Heart right ventricle (tissue), 16 donors: ENCODE data around the gene UXS1. TPM values are rescaled to one million over a fixed set of nuclear protein-coding genes. Genes with fewer than 3 reads are reported as not detected.
A peak's percentile ranks its signal among the peaks of the same experiment; 100 is the strongest.

ENCODE experiments used
- ATAC-seq, 8 donors: fragments of 200-7000 bp; cut with Tn5 transposase; one replicate each; pipeline ENCODE4 v1.9.1; 2020; ENCODE audit warnings: mild to moderate bottlenecking in 8 of 8, moderate library complexity in 8 of 8, moderate number of reproducible peaks in 1 of 8
- DNase-seq, 2 donors: peaks; one replicate each; pipeline ENCODE4 v3.0.0-alpha.2; 2020
- H3K27ac ChIP-seq, 10 donors: fragments of 200-600 bp; sonication (generic) in 2 of 10; one replicate each; pipeline versions ENCODE4 v1.5.0 to v1.8.0; 2020 to 2022; ENCODE audit warnings: mild to moderate bottlenecking in 3 of 10
- H3K27me3 ChIP-seq, 7 donors: fragments of 200-600 bp; one replicate each; pipeline ENCODE4 v1.8.0; 2021 to 2022; ENCODE audit warnings: mild to moderate bottlenecking in 2 of 7
- H3K36me3 ChIP-seq, 9 donors: fragments of 200-600 bp; sonication (generic) in 1 of 9; one replicate each; pipeline versions ENCODE4 v1.5.0 to v1.8.0; 2020 to 2022; ENCODE audit warnings: mild to moderate bottlenecking in 2 of 9
- H3K4me1 ChIP-seq, 9 donors: fragments of 200-600 bp; sonication (generic) in 1 of 9; one replicate each; pipeline versions ENCODE4 v1.5.0 to v1.8.0; 2020 to 2022; ENCODE audit warnings: mild to moderate bottlenecking in 4 of 9
- H3K4me3 ChIP-seq, 10 donors: fragments of 200-600 bp; sonication (generic) in 2 of 10; one replicate each; pipeline versions ENCODE4 v1.5.0 to v1.8.0; 2020 to 2022; ENCODE audit warnings: mild to moderate bottlenecking in 7 of 10, moderate library complexity in 2 of 10
- H3K9me3 ChIP-seq, 11 donors: fragments of 200-600 bp in 10 of 11; sonication (generic) in 2 of 11; one replicate each; pipeline versions ENCODE4 v1.5.0 to v1.8.0; 2013 to 2022; ENCODE audit warnings: mild to moderate bottlenecking in 2 of 11, control low read depth in 1 of 11, moderate library complexity in 1 of 11
- CTCF ChIP-seq, 9 donors: fragments of 200-600 bp; sonication (generic) in 2 of 9; IDR thresholded peaks; one replicate each; pipeline versions ENCODE4 v1.5.0 to v1.8.0; 2021 to 2022; ENCODE audit warnings: antibody characterized with exemption in 9 of 9, mild to moderate bottlenecking in 5 of 9, moderate library complexity in 1 of 9
- WGBS, 2 donors: extraction: QIAGEN DNeasy Blood & Tissue Kit; methylation state at CpG; one replicate each; pipeline ENCODE4 v1.1.7; 2013; ENCODE audit warnings: inconsistent platforms in 1 of 2; 5-methylcytosine and 5-hydroxymethylcytosine counted together
- intact Hi-C, 10 donors: fragments of 100-400 bp; cut with DNase I; formaldehyde crosslinking; loops; one replicate each; pipeline versions ENCODE4 v1.11.1 to v1.14.2; 2022
- polyA plus RNA-seq, 2 donors: library from polyadenylated mRNA; stranded (reverse); fragments of 200-250 nt; gene quantifications; one replicate each; pipeline ENCODE4 v1.2.3, GENCODE V29; 2013
- total RNA-seq, 10 donors: library from RNA; stranded (reverse); fragmentation: NEBNext Ultra II Directional in 3 of 10; extraction: Animal tissue kit (Norgen Biotek cat#: 25700) in 3 of 10; gene quantifications; one replicate each; pipeline versions ENCODE4 v1.2.1 to v1.2.4, GENCODE V29; 2021 to 2023
- donor health status: Arrhythmogenic right ventricular cardiomyopathy.
- donor health status: ischemic (EF 13 %, LVEDD 7.1; RV severe dilation, severe dysfunction).
- donor health status: healthy with polysubstance abuse.
- donor health status: DM: no; HTN: yes; CAD: no.
- donor health status: DM: no; HTN: no; CAD: no.
- donor health status: ischemic (EF 25% LVEDD 6.9; RV normal size, moderate dysfunction).
- donor health status: ischemic (EF 25% LVEDD 5.7; RV mildly dilated, moderate dysfunction).
- donor health status: healthy.
- donor health status: DM: yes; HTN: yes; CAD: no.
- donor health status: Ischemic cardiomyopathy.
- donor health status: ischemic (EF 35%, LVEDD 5.7; RV mildly dilated, moderate dysfunction).
- donor health status: nonischemic (EF 11% LVEDD 7.7; RV severe dilation, severe dysfunction).
- donor health status: DM: yes; HTN: yes; CAD: no.
- donor health status: PGD.
- donor health status: ischemic (EF 29% LVEDD 5.4; RV normal size, mild dysfunction).
- donor health status: nonischemic (EF 23%, LVEDD 6.1; RV moderate dilation, normal function).

UXS1 gene
- total and polyA plus RNA-seq, 12 donors: 7.1 to 35.0 (median 25.1) TPM

- Histone ChIP-seq H3K4me3 (no peak overlapping the region), H3K9me3 (no peaks in the 10 kb centered on the region), H3K36me3 (peaks cover 0 to 56% (median 2%) of the 10 kb centered on the region in 9 donors), H3K4me1 (peaks cover 0 to 21% (median 12%) of the 10 kb centered on the region in 9 donors), H3K27ac (peak overlapping the region in 5 of 10 donors; percentile 49 to 72 (median 64)), H3K27me3 (no peaks in the 10 kb centered on the region)
- TF ChIP-seq CTCF (IDR thresholded peaks at IDR 0.05): no peak
- WGBS, 2 donors: 43 to 65% methylated on average over 5 of the region's 5 CpGs
- DNase-seq (peak in 1 of 2 donors; percentile 38), ATAC-seq (peak; percentile 65 to 95 (median 91))
- intact Hi-C loops: loop anchor here in 2 of 10 donors (5.0 to 10.0 kb wide), 2 partner anchors 77 to 120 kb away; partner anchors contain the start of gene UXS1 (in 1 of the 2)
Observed at GRCh38 chr2:106117347-106117746, 76.8 kb downstream of the UXS1 start.

- no peak for ATAC-seq
- whole genome bisulfite sequencing, 2 donors: 83 to 84% methylated on average over 5 of the region's 5 CpGs
Observed at GRCh38 chr2:106116248-106116647, 77.9 kb downstream of the UXS1 start.

GRCh38 chr2:106115665-106116064 lies 78.4 kb downstream of the UXS1 start:
- no peak overlapping the region for H3K27ac ChIP-seq
- intact Hi-C loops: loop anchor here in 2 of 10 donors (5.0 to 10.0 kb wide), 2 partner anchors 79 to 122 kb away; partner anchors contain the start of gene UXS1 (in 1 of the 2)
- H3K27me3 ChIP-seq: no peaks in the 10 kb centered on the region
- 84 to 92% methylated on average over 4 of the region's 4 CpGs for WGBS, 2 donors
- DNase-seq (no peak), ATAC-seq (no peak)
- no peak for TF ChIP-seq CTCF (IDR thresholded peaks at IDR 0.05)
- peaks cover 0 to 21% (median 12%) of the 10 kb centered on the region in 9 donors for H3K4me1 ChIP-seq
- H3K4me3 ChIP-seq: no peak overlapping the region
- no peaks in the 10 kb centered on the region for H3K9me3 ChIP-seq
- peaks cover 0 to 56% (median 2%) of the 10 kb centered on the region in 9 donors for H3K36me3 ChIP-seq

More at GRCh38 chr2:106116248-106116647, 77.9 kb downstream of the UXS1 start:
- intact Hi-C loops: loop anchor here in 2 of 10 donors (5.0 to 10.0 kb wide), 2 partner anchors 79 to 121 kb away; partner anchors contain the start of gene UXS1 (in 1 of the 2)
- no peak for TF ChIP-seq CTCF (IDR thresholded peaks at IDR 0.05)
- Histone ChIP-seq H3K27ac (peak overlapping the region in 2 of 10 donors; percentile 64 to 72), H3K9me3 (no peaks in the 10 kb centered on the region), H3K27me3 (no peaks in the 10 kb centered on the region), H3K4me1 (peaks cover 0 to 21% (median 12%) of the 10 kb centered on the region in 9 donors), H3K36me3 (peaks cover 0 to 56% (median 2%) of the 10 kb centered on the region in 9 donors), H3K4me3 (no peak overlapping the region)
- DNase-seq: no peak

GRCh38 chr2:106115250-106115649 lies 78.9 kb downstream of the UXS1 start:
- DNase-seq: no peak
- 89 to 96% methylated on average over 2 of the region's 2 CpGs for WGBS, 2 donors
- peaks cover 0 to 56% (median 0%) of the 10 kb centered on the region in 9 donors for H3K36me3 ChIP-seq
- intact Hi-C loops: loop anchor here in 2 of 10 donors (5.0 to 10.0 kb wide), 2 partner anchors 80 to 122 kb away; partner anchors contain the start of gene UXS1 (in 1 of the 2)
- no peaks in the 10 kb centered on the region for H3K9me3 ChIP-seq
- H3K27me3 ChIP-seq: no peaks in the 10 kb centered on the region
- H3K4me1 ChIP-seq: peaks cover 0 to 21% (median 12%) of the 10 kb centered on the region in 9 donors
- no peak for TF ChIP-seq CTCF (IDR thresholded peaks at IDR 0.05)
- peak in 1 of 8 donors; percentile 13 for ATAC-seq
- H3K4me3 ChIP-seq: no peak overlapping the region
- H3K27ac ChIP-seq: no peak overlapping the region
